A549 (cell line): ENCODE measurements around the gene HTR6. TPM values are rescaled to one million over a fixed set of nuclear protein-coding genes. Genes with fewer than 3 reads are reported as not detected.
A peak's percentile ranks its signal among the peaks of the same experiment; 100 is the strongest.

ENCODE experiments used
- ATAC-seq, 2 experiments: fragments of 200-7000 bp in 1 of 2; fragments of >200 bp in 1 of 2; cut with Nextera tagmentation in 1 of 2; cut with Tn5 transposase in 1 of 2; 3 replicates each; pipeline versions ENCODE4 v1.8.0 to v1.9.1; 2018 to 2020; ENCODE audit warnings: mild to moderate bottlenecking in 1 of 2, moderate library complexity in 1 of 2
- CTCF ChIA-PET: fragments of 300-600 bp; sonication (Branson Sonifier 250); formaldehyde crosslinking; extraction: SDS; loops from one replicate; lab custom pipeline; 2021; ENCODE audit warnings: antibody characterized with exemption, inconsistent platforms; lab: Yijun Ruan, JAX
- POLR2A ChIA-PET: fragments of 350-600 bp; formaldehyde crosslinking; extraction: SDS; loops from one replicate; lab custom pipeline; 2021; ENCODE audit warnings: antibody characterized with exemption, inconsistent platforms; lab: Yijun Ruan, JAX
- DNase-seq, 2 experiments: peaks; one replicate each; pipeline versions ENCODE4 v3.0.0 to v3.0.0-alpha.2; 2011 to 2016; ENCODE audit warnings: low read depth in 1 of 2, low spot score in 1 of 2
- FAIRE-seq: peaks from 2 replicates; lab custom pipeline; 2011; peaks lifted over from hg19 to GRCh38; lab: Jason Lieb, UNC
- H3K27ac ChIP-seq, 2 experiments: fragments of >200 bp; sonication (Bioruptor Twin); formaldehyde crosslinking; 3 replicates each; pipeline ENCODE4 v1.5.1; 2016 to 2017
- H3K4me1 ChIP-seq: fragments of >200 bp; sonication (Bioruptor Twin); formaldehyde crosslinking; 3 replicates; pipeline ENCODE4 v1.6.1; 2016
- H3K4me2 ChIP-seq: fragments of >200 bp; sonication (Bioruptor Twin); formaldehyde crosslinking; 3 replicates; pipeline ENCODE4 v1.6.1; 2016
- H3K4me3 ChIP-seq: fragments of >200 bp; sonication (Bioruptor Twin); formaldehyde crosslinking; 3 replicates; pipeline ENCODE4 v1.5.1; 2016
- H3K9me3 ChIP-seq: fragments of >200 bp; sonication (Bioruptor Twin); formaldehyde crosslinking; 3 replicates; pipeline ENCODE4 v1.6.1; 2016
- EHMT2 ChIP-seq: fragments of 200-600 bp; sonication (generic); IDR thresholded peaks from 2 replicates; pipeline ENCODE4 v1.6.1; 2016; ENCODE audit warnings: antibody characterized with exemption, low read depth, mild to moderate bottlenecking, moderate library complexity
- FOXS1 ChIP-seq: fragments of 250-450 bp; sonication (Bioruptor Pico); IDR thresholded peaks from 2 replicates; pipeline ENCODE4 v1.5.0; 2020; ENCODE audit warnings: mild to moderate bottlenecking, moderate library complexity
- GATA3 ChIP-seq: IDR thresholded peaks from 2 replicates; pipeline ENCODE4 v1.6.1; 2012; ENCODE audit warnings: borderline replicate concordance
- JUN ChIP-seq, 2 experiments: fragments of >200 bp; sonication (Bioruptor Twin); formaldehyde crosslinking; IDR thresholded peaks; 2 replicates in 1 of 2; 3 replicates in 1 of 2; pipeline ENCODE4 v1.6.1; 2016 to 2017
- MAFK ChIP-seq: fragments of 450-650 bp; IDR thresholded peaks from 2 replicates; pipeline ENCODE4 v1.6.1; 2014; ENCODE audit not compliant: partially characterized antibody
- NFE2L2 ChIP-seq: fragments of 150-350 bp; conservative IDR thresholded peaks from 2 replicates; pipeline ENCODE4 v1.6.1; 2014; ENCODE audit warnings: low read length
- NPAS2 ChIP-seq: fragments of 250-450 bp; sonication (Bioruptor Pico); IDR thresholded peaks from 2 replicates; pipeline ENCODE4 v1.8.0; 2022; ENCODE audit warnings: mild to moderate bottlenecking, moderate library complexity, borderline replicate concordance
- NR3C1 ChIP-seq: fragments of >200 bp; sonication (Bioruptor Twin); formaldehyde crosslinking; IDR thresholded peaks from 3 replicates; pipeline ENCODE4 v1.6.1; 2017
- RAD21 ChIP-seq, 2 experiments: fragments of >200 bp in 1 of 2; sonication (Bioruptor Twin) in 1 of 2; formaldehyde crosslinking in 1 of 2; IDR thresholded peaks in 1 of 2; conservative IDR thresholded peaks in 1 of 2; 2 replicates in 1 of 2; 3 replicates in 1 of 2; pipeline ENCODE4 v1.6.1; 2012 to 2018; ENCODE audit warnings: inconsistent platforms in 1 of 2
- RARB ChIP-seq: fragments of 250-450 bp; sonication (Bioruptor Pico); IDR thresholded peaks from 2 replicates; pipeline ENCODE4 v1.8.0; 2021; ENCODE audit warnings: mild to moderate bottlenecking, moderate library complexity
- SMC3 ChIP-seq: fragments of >200 bp; sonication (Bioruptor Twin); formaldehyde crosslinking; IDR thresholded peaks from 3 replicates; pipeline ENCODE4 v1.6.1; 2018; ENCODE audit warnings: inconsistent platforms
- WGBS: methylation state at CpG from one replicate; pipeline ENCODE4 v1.1.6; 2017; ENCODE audit errors: missing lambda C conversion rate; 5-methylcytosine and 5-hydroxymethylcytosine counted together
- polyA plus RNA-seq, 4 experiments: library from polyadenylated mRNA; depleted of rRNA in 3 of 4; stranded (reverse); fragments of >200 nt; fragmentation: RNase III in 1 of 4; extraction: RNeasy Plus Mini Kit Qiagen cat#74134 plus additional on column Dnase treatment in 1 of 4; gene quantifications; 2 replicates in 3 of 4; 3 replicates in 1 of 4; pipeline ENCODE4 v1.2.3, GENCODE V29; 2011 to 2017
- TF ChIP-seq, protein P1 (sequence below): IDR thresholded peaks from 2 replicates; pipeline ENCODE4 v1.6.1; 2012
- TF ChIP-seq, protein P2 (sequence below): fragments of >200 bp; sonication (Bioruptor Twin); formaldehyde crosslinking; IDR thresholded peaks from 3 replicates; pipeline ENCODE4 v1.6.1; 2016
- TF ChIP-seq, protein P3 (sequence below): IDR thresholded peaks from 2 replicates; pipeline ENCODE4 v1.6.1; 2012

HTR6 gene
- polyA plus RNA-seq, 2 of the 4 experiments (the other 2 are of a cell fraction) = 0.21 TPM; not detected in 1

DNA sequence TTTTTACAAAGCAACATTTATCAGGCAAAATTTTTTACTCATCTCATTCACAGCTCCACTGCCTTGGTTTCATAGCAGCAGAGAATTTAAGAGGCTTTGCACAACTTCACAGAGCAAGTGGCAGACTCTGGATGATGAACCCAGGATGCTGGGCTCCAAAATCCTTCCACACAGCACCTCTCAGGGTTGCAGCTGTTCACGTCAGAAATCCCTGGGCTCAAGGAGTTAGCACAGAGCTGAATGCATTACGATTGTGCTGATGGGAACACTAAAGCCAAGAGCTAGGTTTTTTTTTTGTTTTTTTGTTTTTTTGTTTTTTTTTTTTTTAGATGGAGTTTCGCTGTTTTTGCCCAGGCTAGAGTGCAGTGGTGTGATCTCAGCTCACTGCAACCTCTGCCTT lies 2.4 kb upstream of the HTR6 start:
- FAIRE-seq = no peak
- no peak for TF ChIP-seq GATA3
- TF ChIP-seq EHMT2 = no peak
- ChIA-PET POLR2A (no interaction called here), CTCF (interaction anchor here (0.6 to 4.9 kb wide), 29 partner anchors 9 to 560 kb away, joined by 3 to 45 read pairs (median 4); no protein-coding TSS in a partner anchor)
- Histone ChIP-seq H3K9me3 (no peaks in the 10 kb centered on the region), H3K4me3 (no peak overlapping the region), H3K27ac (no peak overlapping the region), H3K4me2 (no peak overlapping the region), H3K4me1 (peaks cover 7% of the 10 kb centered on the region; the same call in 1 of the 3 replicates)
- ATAC-seq = no peak
- WGBS = 74% methylated on average over 3 of the region's 3 CpGs
- DNase-seq = no peak

DNA sequence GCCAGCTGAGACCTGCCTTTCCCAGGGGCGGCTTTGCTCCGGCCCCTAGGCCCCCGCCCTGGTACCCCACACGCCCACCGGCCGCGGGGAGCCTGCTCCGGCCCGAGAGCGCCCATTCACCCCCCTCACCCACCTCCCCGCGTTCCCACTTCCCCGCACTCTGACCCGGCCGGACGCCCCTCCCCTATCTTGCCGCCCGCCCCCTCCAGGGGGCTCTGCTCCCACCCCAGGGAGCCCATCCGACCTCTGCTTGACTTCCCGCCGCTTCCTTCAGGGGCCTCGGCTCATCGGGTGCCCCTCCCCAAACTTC lies 466 bp downstream of the HTR6 start:
- 0% methylated on average over 2 of the region's 23 CpGs for WGBS
- Histone ChIP-seq H3K9me3 (no peaks in the 10 kb centered on the region), H3K4me2 (peak overlapping the region; percentile 98), H3K27ac (peak overlapping the region; percentile 56 to 85; a peak in 5 of 6 replicates), H3K4me1 (no peaks in the 10 kb centered on the region), H3K4me3 (peak overlapping the region; percentile 67)
- POLR2A ChIA-PET = no interaction called here
- TF ChIP-seq JUN (IDR thresholded peaks at IDR 0.05) (no peak), FOXS1 (CRISPR knock-in tag) (no peak), MAFK (no peak), GATA3 (no peak), NR3C1 (no peak), RAD21 (conservative IDR thresholded peaks at IDR 0.05 in 1 of 2, IDR thresholded peaks at IDR 0.05 in 1 of 2) (no peak)
- TF ChIP-seq, protein P1, sequence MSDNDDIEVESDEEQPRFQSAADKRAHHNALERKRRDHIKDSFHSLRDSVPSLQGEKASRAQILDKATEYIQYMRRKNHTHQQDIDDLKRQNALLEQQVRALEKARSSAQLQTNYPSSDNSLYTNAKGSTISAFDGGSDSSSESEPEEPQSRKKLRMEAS = no peak
- TF ChIP-seq, protein P2, sequence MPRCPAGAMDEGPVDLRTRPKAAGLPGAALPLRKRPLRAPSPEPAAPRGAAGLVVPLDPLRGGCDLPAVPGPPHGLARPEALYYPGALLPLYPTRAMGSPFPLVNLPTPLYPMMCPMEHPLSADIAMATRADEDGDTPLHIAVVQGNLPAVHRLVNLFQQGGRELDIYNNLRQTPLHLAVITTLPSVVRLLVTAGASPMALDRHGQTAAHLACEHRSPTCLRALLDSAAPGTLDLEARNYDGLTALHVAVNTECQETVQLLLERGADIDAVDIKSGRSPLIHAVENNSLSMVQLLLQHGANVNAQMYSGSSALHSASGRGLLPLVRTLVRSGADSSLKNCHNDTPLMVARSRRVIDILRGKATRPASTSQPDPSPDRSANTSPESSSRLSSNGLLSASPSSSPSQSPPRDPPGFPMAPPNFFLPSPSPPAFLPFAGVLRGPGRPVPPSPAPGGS = no peak
- ATAC-seq (no peak), DNase-seq (no peak), FAIRE-seq (no peak)
- CTCF ChIA-PET = interaction anchor here (1.7 kb wide), 2 partner anchors 11 to 39 kb away, joined by 4 to 8 read pairs; no protein-coding TSS in a partner anchor

DNA sequence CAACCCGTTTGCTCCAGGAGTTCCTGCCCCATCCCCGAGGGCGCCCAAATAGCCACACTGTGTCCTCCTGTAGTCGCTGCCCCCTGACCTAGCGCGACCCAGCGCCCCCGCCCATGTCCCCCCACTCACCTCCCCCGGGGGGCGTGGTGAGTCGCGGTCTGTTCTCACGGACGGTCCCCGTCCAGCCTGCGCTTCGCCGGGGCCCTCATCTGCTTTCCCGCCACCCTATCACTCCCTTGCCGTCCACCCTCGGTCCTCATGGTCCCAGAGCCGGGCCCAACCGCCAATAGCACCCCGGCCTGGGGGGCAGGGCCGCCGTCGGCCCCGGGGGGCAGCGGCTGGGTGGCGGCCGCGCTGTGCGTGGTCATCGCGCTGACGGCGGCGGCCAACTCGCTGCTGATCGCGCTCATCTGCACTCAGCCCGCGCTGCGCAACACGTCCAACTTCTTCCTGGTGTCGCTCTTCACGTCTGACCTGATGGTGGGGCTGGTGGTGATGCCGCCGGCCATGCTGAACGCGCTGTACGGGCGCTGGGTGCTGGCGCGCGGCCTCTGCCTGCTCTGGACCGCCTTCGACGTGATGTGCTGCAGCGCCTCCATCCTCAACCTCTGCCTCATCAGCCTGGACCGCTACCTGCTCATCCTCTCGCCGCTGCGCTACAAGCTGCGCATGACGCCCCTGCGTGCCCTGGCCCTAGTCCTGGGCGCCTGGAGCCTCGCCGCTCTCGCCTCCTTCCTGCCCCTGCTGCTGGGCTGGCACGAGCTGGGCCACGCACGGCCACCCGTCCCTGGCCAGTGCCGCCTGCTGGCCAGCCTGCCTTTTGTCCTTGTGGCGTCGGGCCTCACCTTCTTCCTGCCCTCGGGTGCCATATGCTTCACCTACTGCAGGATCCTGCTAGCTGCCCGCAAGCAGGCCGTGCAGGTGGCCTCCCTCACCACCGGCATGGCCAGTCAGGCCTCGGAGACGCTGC lies 1.1 kb downstream of the HTR6 start:
- H3K4me1 ChIP-seq = no peaks in the 10 kb centered on the region
- H3K4me2 ChIP-seq = peak overlapping the region; percentile 98
- FAIRE-seq (no peak), ATAC-seq (peak in 1 of 2 experiments; percentile 26; a peak in 3 of 6 replicates), DNase-seq (no peak)
- ChIA-PET POLR2A (no interaction called here), CTCF (interaction anchor here (1.0 kb wide), 1 partner anchor 50 kb away, joined by 3 read pairs; no protein-coding TSS in a partner anchor)
- WGBS = 63% methylated on average over 55 of the region's 84 CpGs
- no peaks in the 10 kb centered on the region for H3K9me3 ChIP-seq
- peak overlapping the region; percentile 67; the same call in 2 of the 3 replicates for H3K4me3 ChIP-seq
- TF ChIP-seq RARB (CRISPR knock-in tag) (no peak), NFE2L2 (no peak), SMC3 (no peak)
- TF ChIP-seq, protein P3, sequence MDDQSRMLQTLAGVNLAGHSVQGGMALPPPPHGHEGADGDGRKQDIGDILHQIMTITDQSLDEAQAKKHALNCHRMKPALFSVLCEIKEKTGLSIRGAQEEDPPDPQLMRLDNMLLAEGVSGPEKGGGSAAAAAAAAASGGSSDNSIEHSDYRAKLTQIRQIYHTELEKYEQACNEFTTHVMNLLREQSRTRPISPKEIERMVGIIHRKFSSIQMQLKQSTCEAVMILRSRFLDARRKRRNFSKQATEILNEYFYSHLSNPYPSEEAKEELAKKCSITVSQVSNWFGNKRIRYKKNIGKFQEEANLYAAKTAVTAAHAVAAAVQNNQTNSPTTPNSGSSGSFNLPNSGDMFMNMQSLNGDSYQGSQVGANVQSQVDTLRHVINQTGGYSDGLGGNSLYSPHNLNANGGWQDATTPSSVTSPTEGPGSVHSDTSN = no peak
- H3K27ac ChIP-seq = peak overlapping the region in 1 of 2 experiments; percentile 85; a peak in 3 of 6 replicates

DNA sequence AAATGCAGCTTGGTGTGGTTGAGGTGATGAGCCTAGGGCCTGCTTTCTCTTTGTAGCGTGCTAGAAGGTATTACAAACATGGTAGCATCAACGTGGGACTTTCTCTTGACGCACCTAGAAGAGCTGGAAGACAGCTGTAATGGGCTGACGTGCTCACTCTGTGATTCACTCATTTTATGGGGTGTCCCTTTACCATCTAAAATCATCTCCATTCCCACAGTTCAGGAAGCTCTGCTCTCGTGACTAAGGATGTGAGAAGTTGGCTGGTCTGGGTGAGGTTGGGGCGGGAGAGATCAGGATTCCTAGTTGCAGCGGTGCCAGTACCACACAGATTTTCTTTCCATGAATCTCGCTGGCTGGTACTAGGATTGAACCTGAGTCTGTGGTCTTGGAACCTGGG lies 4.2 kb downstream of the HTR6 start:
- DNase-seq = no peak
- 50% methylated on average over 8 of the region's 8 CpGs for WGBS
- TF ChIP-seq JUN (IDR thresholded peaks at IDR 0.05) = no peak
- no peak for TF ChIP-seq NPAS2 (CRISPR knock-in tag)
- CTCF ChIA-PET = interaction anchor here (1.2 to 2.3 kb wide), 4 partner anchors 9 to 38 kb away, joined by 3 to 7 read pairs (median 5); no protein-coding TSS in a partner anchor
- H3K4me1 ChIP-seq = no peaks in the 10 kb centered on the region
- no peak overlapping the region for H3K27ac ChIP-seq
- no peak for ATAC-seq
- no peak overlapping the region for H3K4me3 ChIP-seq
- no peaks in the 10 kb centered on the region for H3K9me3 ChIP-seq
- FAIRE-seq = no peak
- H3K4me2 ChIP-seq = no peak overlapping the region
- POLR2A ChIA-PET = no interaction called here
